HG03066 (cell line): ENCODE results near the gene LY6G5B.

Experiments used
- ATAC-seq: cut with Tn5 transposase; IDR thresholded peaks from one replicate; pipeline ENCODE4 v1.9.1; 2021; ENCODE audit warnings: low read depth; ENCODE audit not compliant: unreplicated experiment

Gene LY6G5B

GRCh38 chr6:31669676-31670075 is at the start of gene LY6G5B:
Gene LY6G5B, plus strand, starts transcription at chr6:31669976. Its CDS starts 975 bp downstream, at chr6:31670951.
- no peak for ATAC-seq

GRCh38 chr6:31620586-31621319 is 49.0 kb upstream of the LY6G5B start, which contains the start of gene PRRC2A:
Gene PRRC2A, plus strand, starts transcription at chr6:31620715. Its CDS starts 2,075 bp downstream, at chr6:31622790.
- ATAC-seq = peak; percentile 34

- ATAC-seq = no peak
Observed at GRCh38 chr6:31621320-31621939, 48.3 kb upstream of the LY6G5B start.

- no peak for ATAC-seq
Observed at GRCh38 chr6:31621991-31622390, 47.8 kb upstream of the LY6G5B start.

- ATAC-seq = no peak
Observed at GRCh38 chr6:31622684-31623091, 47.1 kb upstream of the LY6G5B start.

GRCh38 chr6:31624070-31624469 is 45.7 kb upstream of the LY6G5B start:
- ATAC-seq = no peak

- no peak for ATAC-seq
Observed at GRCh38 chr6:31626952-31627351, 42.8 kb upstream of the LY6G5B start.

- ATAC-seq = no peak
Observed at GRCh38 chr6:31627690-31628287, 42.0 kb upstream of the LY6G5B start.

GRCh38 chr6:31629014-31629413 is 40.8 kb upstream of the LY6G5B start:
- no peak for ATAC-seq

GRCh38 chr6:31630177-31630934 is 39.4 kb upstream of the LY6G5B start:
- ATAC-seq = no peak

GRCh38 chr6:31631209-31631608 is 38.6 kb upstream of the LY6G5B start:
- no peak for ATAC-seq

GRCh38 chr6:31631681-31632278 is 38.0 kb upstream of the LY6G5B start:
- no peak for ATAC-seq

- ATAC-seq = no peak
Observed at GRCh38 chr6:31632279-31632946, 37.4 kb upstream of the LY6G5B start.

- no peak for ATAC-seq
Observed at GRCh38 chr6:31633447-31633846, 36.3 kb upstream of the LY6G5B start.

- ATAC-seq = no peak
Observed at GRCh38 chr6:31634131-31634530, 35.6 kb upstream of the LY6G5B start.

GRCh38 chr6:31634969-31635575 is 34.7 kb upstream of the LY6G5B start:
- ATAC-seq = no peak

- ATAC-seq = no peak
Observed at GRCh38 chr6:31636698-31637596, 32.8 kb upstream of the LY6G5B start.

- ATAC-seq = no peak
Observed at GRCh38 chr6:31639043-31639442, 30.7 kb upstream of the LY6G5B start.

- no peak for ATAC-seq
Observed at GRCh38 chr6:31639449-31639861, 30.3 kb upstream of the LY6G5B start.
